ENCODE measurements around the gene KLK15. TPM values are rescaled to one million over a fixed set of nuclear protein-coding genes. Genes with fewer than 3 reads are reported as not detected.

Gene KLK15, protein sequence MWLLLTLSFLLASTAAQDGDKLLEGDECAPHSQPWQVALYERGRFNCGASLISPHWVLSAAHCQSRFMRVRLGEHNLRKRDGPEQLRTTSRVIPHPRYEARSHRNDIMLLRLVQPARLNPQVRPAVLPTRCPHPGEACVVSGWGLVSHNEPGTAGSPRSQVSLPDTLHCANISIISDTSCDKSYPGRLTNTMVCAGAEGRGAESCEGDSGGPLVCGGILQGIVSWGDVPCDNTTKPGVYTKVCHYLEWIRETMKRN
- not detected in 2 replicates for total RNA-seq (2012; rRNA removed)
- not detected in 2 replicates for polyA plus RNA-seq (2012; rRNA removed)
- not detected in 2 replicates for polyA plus RNA-seq (2012; cell fraction: cytosol; rRNA removed)
- polyA plus RNA-seq (2012; cell fraction: nucleus; rRNA removed; ENCODE audit: low replicate concordance), result not detected in 2 replicates
- Bru-seq, nascent RNA, result not detected
- not detected for BruChase-seq, experiment 1, labeled RNA remaining after a 6-hour chase
- not detected for BruChase-seq, experiment 2, labeled RNA remaining after a 2-hour chase
- long read RNA-seq, result 0 reads

DNA sequence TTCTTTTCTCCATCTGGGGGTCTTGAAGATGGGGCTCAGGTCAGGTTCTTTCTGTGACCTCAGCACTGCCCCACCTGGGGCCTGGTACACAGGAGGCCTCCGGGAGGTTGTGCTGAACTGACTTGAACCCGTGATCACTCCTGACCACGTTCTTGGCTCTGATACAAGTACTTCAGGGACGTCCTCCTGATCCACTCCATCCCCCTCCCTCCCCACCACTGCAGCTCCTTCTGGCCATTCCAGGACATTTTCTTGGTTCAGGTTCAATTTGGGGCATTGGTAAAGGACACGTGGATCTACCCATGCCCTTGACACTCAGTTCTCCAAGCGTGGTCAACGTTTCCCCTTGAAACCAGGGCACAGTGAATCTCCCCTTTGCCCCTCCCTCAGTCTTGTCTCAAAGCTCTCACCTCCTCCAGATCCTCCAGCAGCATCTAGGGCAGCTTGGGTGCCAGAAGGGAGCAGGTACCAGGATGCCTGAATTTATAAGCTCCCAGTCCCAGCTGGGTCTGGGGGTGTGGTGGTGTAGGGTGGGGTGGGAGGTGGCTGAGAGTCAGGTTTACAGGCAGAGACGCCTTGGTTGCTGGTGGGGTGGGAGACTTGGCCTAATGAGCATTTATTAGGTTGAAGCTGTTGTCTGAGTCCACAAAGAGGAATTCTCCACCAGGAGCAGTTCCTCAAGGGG, at the start of gene KLK15:
Gene KLK15, minus strand, starts transcription at position 458 of the 685 bp plus-strand sequence. CDS start 2,082 bp downstream, outside the sequence.
- CTCF ChIA-PET, result no interaction called here
- BruUV-seq (replicated peaks), result no TSS peak

More for the DNA sequence above, at the start of gene KLK15:
- POLR2A ChIA-PET (ENCODE audit: unreplicated experiment), result interaction anchor here (0.5 kb wide), 1 partner anchor 41 kb away, joined by 9 read pairs; no protein-coding TSS in a partner anchor
- Histone ChIP-seq H4K5ac (ENCODE audit: low read depth, low read length) (no peak within 1 kb of the TSS), H2AK5ac (ENCODE audit: low read depth, low read length) (no peak within 1 kb of the TSS), H3K27me3 (ENCODE audit: control insufficient read depth, insufficient read depth, low read length) (no peaks in the 10 kb centered on the region; the same call in 1 of the 2 replicates), H4K20me1 (ENCODE audit: insufficient read depth, low read length) (no peaks in the 10 kb centered on the region), H2BK120ac (ENCODE audit: low read depth, low read length) (no peak within 1 kb of the TSS), H3K14ac (replicated peaks; ENCODE audit: low read depth, low read length) (no peak within 1 kb of the TSS), H3K9ac (ENCODE audit: low read depth, low read length) (no peak within 1 kb of the TSS), H3K79me1 (ENCODE audit: low read depth in 1 of 2, low read length in 2 of 2) (no peaks in the 10 kb centered on the region), H3K18ac (ENCODE audit: low read depth, low read length) (no peak within 1 kb of the TSS), H3K4me3 (ENCODE audit: insufficient read depth, low read depth, low read length) (no peak within 1 kb of the TSS), H3K4me1 (ENCODE audit: control insufficient read depth, insufficient read depth, low read length) (no peaks in the 10 kb centered on the region), H2AK9ac (replicated peaks; ENCODE audit: low read depth, low read length, poor library complexity) (no peak within 1 kb of the TSS), H4K91ac (ENCODE audit: insufficient read depth, low read depth, low read length) (no peak within 1 kb of the TSS), H4K8ac (ENCODE audit: low read depth in 2 of 2, low read length in 2 of 2) (no peak within 1 kb of the TSS), H3K36me3 (ENCODE audit: control insufficient read depth, insufficient read depth, low read length) (no peaks in the 10 kb centered on the region), H3K4ac (ENCODE audit: low read depth, low read length) (no peak within 1 kb of the TSS), H2BK20ac (ENCODE audit: low read depth, low read length) (no peak within 1 kb of the TSS), H2BK15ac (ENCODE audit: low read depth, low read length) (no peak within 1 kb of the TSS), H3K23ac (ENCODE audit: low read depth, low read length) (no peak within 1 kb of the TSS), H3K4me2 (ENCODE audit: low read depth, low read length) (no peak within 1 kb of the TSS), H2AFZ (replicated peaks; ENCODE audit: low read length, poor library complexity) (no peak within 1 kb of the TSS), H3K56ac (ENCODE audit: extremely low read depth, insufficient read depth, low read length) (no peak within 1 kb of the TSS), H3K9me1 (ENCODE audit: insufficient read depth, low read length) (no peaks in the 10 kb centered on the region), H3K27ac (ENCODE audit: insufficient read depth, low read length) (no peak within 1 kb of the TSS), H2BK5ac (ENCODE audit: low read depth, low read length, poor library complexity, severe bottlenecking) (no peak within 1 kb of the TSS), H3K9me3 (ENCODE audit: control insufficient read depth, insufficient read depth, low read length) (no peaks in the 10 kb centered on the region)
- 35% methylated on average over 4 of the region's 8 CpGs; no CpG with 5 or more reads in 1 of the 2 experiments for WGBS, 2 experiments (ENCODE audit: extremely low coverage in 2 of 2, insufficient read length in 1 of 2)
- in situ Hi-C loops (cut with MboI; ENCODE audit: low sequenced_read_pairs) (no loop called here), dilution Hi-C loops (cut with HindIII; ENCODE audit: low sequenced_read_pairs, unreplicated experiment) (no loop called here), intact Hi-C loops (cut with micrococcal nuclease) (no loop called here)
- TF ChIP-seq POLR2A (IDR thresholded peaks at IDR 0.05; ENCODE audit: low read depth, low read length) (no peak), RFX5 (IDR thresholded peaks at IDR 0.05; ENCODE audit: low read depth, low read length) (no peak), FOS (IDR thresholded peaks at IDR 0.05; ENCODE audit: low read depth, low read length) (no peak), RCOR1 (IDR thresholded peaks at IDR 0.05; ENCODE audit: insufficient replicate concordance, low read length) (no peak), CEBPB (IDR thresholded peaks at IDR 0.05; ENCODE audit: low read depth, low read length) (no peak), CHD1 (IDR thresholded peaks at IDR 0.05; ENCODE audit: low read depth, low read length) (no peak), ELK1 (IDR thresholded peaks at IDR 0.05; ENCODE audit: borderline replicate concordance, low read depth, low read length) (no peak), SMC3 (IDR thresholded peaks at IDR 0.05; ENCODE audit: low read depth, low read length) (no peak), BHLHE40 (IDR thresholded peaks at IDR 0.05; ENCODE audit: low read depth, low read length) (no peak)
- no peak for ATAC-seq (ENCODE audit: low read depth)
- no peak for DNase-seq

All from IMR-90 (cell line).